HCT116 (cell line): Measurements from ENCODE around the gene ACER2. TPM values are rescaled to one million over a fixed set of nuclear protein-coding genes. Genes with fewer than 3 reads are reported as not detected.

Experiments used
- ATAC-seq: fragments of 200-7000 bp; cut with Tn5 transposase; 2 replicates; pipeline ENCODE4 v1.9.1; 2020; ENCODE audit warnings: mild to moderate bottlenecking, moderate library complexity
- BruUV-seq: library from RNA; stranded (reverse); fragments of 400-500 nt; replicated peaks from 2 replicates; lab custom pipeline; 2021; lab: Mats Ljungman, UMichigan
- CTCF ChIA-PET: fragments of 300-600 bp; sonication (Branson Sonifier 250); formaldehyde crosslinking; loops from one replicate; lab custom pipeline; 2021; ENCODE audit warnings: antibody characterized with exemption; lab: Charles Lee
- POLR2A ChIA-PET: fragments of 300-600, 350-600 bp; sonication (Branson Sonifier 250); formaldehyde crosslinking; loops from one replicate; lab custom pipeline; 2021; ENCODE audit warnings: antibody characterized with exemption; lab: Charles Lee
- RAD21 ChIA-PET, 2 experiments: fragments of 300-600 bp; sonication (Branson Sonifier 250); formaldehyde crosslinking; loops; one replicate each; lab custom pipeline; 2023; ENCODE audit warnings: low total read pairs in 2 of 2; ENCODE audit not compliant: uncharacterized antibody in 2 of 2, unreplicated experiment in 2 of 2, low non-redundant PET in 1 of 2; lab: Charles Lee
- DNase-seq: peaks from one replicate; pipeline ENCODE4 v3.0.0-alpha.2; 2010; ENCODE audit warnings: low read depth, low spot score
- H2AFZ ChIP-seq: fragments of 200-600 bp; shearing (Covaris generic), sonication (generic); 2 replicates; pipeline ENCODE4 v1.6.1; 2017; ENCODE audit warnings: low read depth, mixed run types, mixed read lengths, antibody characterized with exemption, low read length; ENCODE audit not compliant: poor library complexity, severe bottlenecking
- H3K27ac ChIP-seq: 2 replicates; pipeline ENCODE4 v1.5.1; 2012; ENCODE audit warnings: low read depth, low read length
- H3K27me3 ChIP-seq: fragments of 200-600 bp; sonication (generic); 2 replicates; pipeline ENCODE4 v1.6.1; 2016; ENCODE audit warnings: mixed run types, low read length, mixed read lengths; ENCODE audit not compliant: insufficient read depth
- H3K36me3 ChIP-seq, 2 experiments: fragments of 200-500 bp in 1 of 2; fragments of 200-600 bp in 1 of 2; sonication (Bioruptor generic) in 1 of 2; sonication (generic) in 1 of 2; 2 replicates each; pipeline versions ENCODE4 v1.5.1 to v1.6.1; 2014 to 2016; ENCODE audit warnings: low read length in 2 of 2, inconsistent platforms in 1 of 2, mixed read lengths in 1 of 2, mixed run types in 1 of 2; ENCODE audit not compliant: insufficient read depth in 2 of 2, control insufficient read depth in 1 of 2
- H3K4me1 ChIP-seq, 2 experiments: fragments of 200-600 bp in 1 of 2; sonication (generic) in 1 of 2; 2 replicates each; pipeline versions ENCODE4 v1.5.1 to v1.6.1; 2012 to 2017; ENCODE audit warnings: low read length in 2 of 2, inconsistent platforms in 1 of 2, mild to moderate bottlenecking in 1 of 2, mixed read lengths in 1 of 2, mixed run types in 1 of 2, moderate library complexity in 1 of 2; ENCODE audit not compliant: insufficient read depth in 2 of 2, control insufficient read depth in 1 of 2
- H3K4me2 ChIP-seq: fragments of 200-600 bp; sonication (generic); 2 replicates; pipeline ENCODE4 v1.6.1; 2017; ENCODE audit warnings: mixed run types, low read length, mixed read lengths
- H3K4me3 ChIP-seq, 2 experiments: fragments of 200-600 bp in 1 of 2; sonication (generic) in 1 of 2; replicated peaks in 1 of 2; 2 replicates each; pipeline ENCODE4 v1.5.1; 2011 to 2016; ENCODE audit warnings: low read length in 2 of 2, control low read depth in 1 of 2, low read depth in 1 of 2, mild to moderate bottlenecking in 1 of 2, mixed read lengths in 1 of 2, mixed run types in 1 of 2
- H3K79me2 ChIP-seq: fragments of 200-600 bp; sonication (generic); 2 replicates; pipeline ENCODE4 v1.6.1; 2017; ENCODE audit warnings: mild to moderate bottlenecking, mixed run types, low read length, moderate library complexity, mixed read lengths; ENCODE audit not compliant: insufficient read depth
- H3K9ac ChIP-seq: fragments of 200-600 bp; sonication (generic); 2 replicates; pipeline ENCODE4 v1.6.1; 2016; ENCODE audit warnings: low read length, mixed read lengths
- H3K9me2 ChIP-seq: fragments of 200-600 bp; sonication (generic), shearing (Covaris generic); 2 replicates; pipeline ENCODE4 v1.6.1; 2017; ENCODE audit warnings: mixed run types, mild to moderate bottlenecking, moderate library complexity; ENCODE audit not compliant: insufficient read depth
- H3K9me3 ChIP-seq, 2 experiments: fragments of 200-500 bp in 1 of 2; fragments of 200-600 bp in 1 of 2; sonication (Bioruptor generic) in 1 of 2; sonication (generic) in 1 of 2; 2 replicates each; pipeline ENCODE4 v1.6.1; 2014 to 2017; ENCODE audit warnings: low read length in 2 of 2, mixed read lengths in 2 of 2, inconsistent platforms in 1 of 2, low read depth in 1 of 2, mild to moderate bottlenecking in 1 of 2, mixed run types in 1 of 2, moderate library complexity in 1 of 2; ENCODE audit not compliant: control insufficient read depth in 1 of 2, insufficient read depth in 1 of 2
- H4K20me1 ChIP-seq: fragments of 200-600 bp; sonication (generic), shearing (Covaris generic); 2 replicates; pipeline ENCODE4 v1.6.1; 2017; ENCODE audit warnings: mixed run types, mild to moderate bottlenecking, moderate library complexity; ENCODE audit not compliant: insufficient read depth
- EGR1 ChIP-seq: IDR thresholded peaks from 2 replicates; pipeline ENCODE4 v1.6.1; 2012; ENCODE audit warnings: low read depth
- EZH2 ChIP-seq: fragments of 200-600 bp; sonication (generic); IDR thresholded peaks from 2 replicates; pipeline ENCODE4 v1.6.1; 2017; ENCODE audit warnings: antibody characterized with exemption, mixed run types
- JUND ChIP-seq: IDR thresholded peaks from 2 replicates; pipeline ENCODE4 v1.6.1; 2012
- POLR2AphosphoS5 ChIP-seq: IDR thresholded peaks from 2 replicates; pipeline ENCODE4 v1.6.1; 2011; ENCODE audit warnings: mild to moderate bottlenecking, low read depth, low read length, moderate library complexity
- SRF ChIP-seq: IDR thresholded peaks from 2 replicates; pipeline ENCODE4 v1.6.1; 2012; ENCODE audit warnings: low read depth
- ZBTB33 ChIP-seq: IDR thresholded peaks from 2 replicates; pipeline ENCODE4 v1.6.1; 2011; ENCODE audit warnings: mild to moderate bottlenecking, low read length, moderate library complexity; ENCODE audit not compliant: insufficient replicate concordance; ENCODE audit errors: extremely low read depth
- ZNF274 ChIP-seq: fragments of 200-500 bp; sonication (Bioruptor generic); IDR thresholded peaks from 2 replicates; pipeline ENCODE4 v1.6.1; 2014; ENCODE audit warnings: mild to moderate bottlenecking, low read depth, low read length, inconsistent platforms
- intact Hi-C: fragments of 100-400 bp; cut with micrococcal nuclease; formaldehyde crosslinking; loops from 2 replicates; pipeline ENCODE4 v1.10.0; 2022
- total RNA-seq: library from RNA; stranded (reverse); gene quantifications from one replicate; pipeline ENCODE4 v1.2.1, GENCODE V29; 2021; ENCODE audit not compliant: unreplicated experiment

Gene ACER2
- total RNA-seq, 1 experiment from 2014 or later: 4.3 TPM

GRCh38 chr9:19375538-19375937 lies 33.3 kb upstream of the ACER2 start:
- H3K36me3 ChIP-seq: peaks cover 48 to 58% of the 10 kb centered on the region in 2 experiments
- H3K27ac ChIP-seq: no peak overlapping the region; the same call in 1 of the 2 replicates
- H3K27me3 ChIP-seq: no peaks in the 10 kb centered on the region
- peaks cover 24% of the 10 kb centered on the region for H4K20me1 ChIP-seq
- H3K9me3 ChIP-seq: no peaks in the 10 kb centered on the region
- no peak overlapping the region for H2AFZ ChIP-seq
- POLR2A ChIA-PET: interaction anchor here (1.2 kb wide), 3 partner anchors 9 to 33 kb away, joined by 3 to 5 read pairs (median 3); partner anchors contain the start of gene ACER2
- peaks cover 2 to 12% of the 10 kb centered on the region in 2 experiments; a peak in 2 of 4 replicates for H3K4me1 ChIP-seq
- BruUV-seq: no TSS peak
- TF ChIP-seq JUND: no peak; the same call in 1 of the 2 replicates
- TF ChIP-seq EGR1: no peak
- TF ChIP-seq ZNF274: no peak
- no peak for TF ChIP-seq ZBTB33
- no peak for TF ChIP-seq SRF
- no peak for TF ChIP-seq EZH2
- RAD21 ChIA-PET: interaction anchor here in 1 of 2 experiments (0.6 kb wide), 1 partner anchor 119 kb away, joined by 5 read pairs; no protein-coding TSS in a partner anchor
- ATAC-seq (no peak), DNase-seq (no peak)
- H3K4me3 ChIP-seq: no peak overlapping the region
- CTCF ChIA-PET: no interaction called here
- no peak overlapping the region for H3K4me2 ChIP-seq
- intact Hi-C loops: no loop called here
- no peak overlapping the region for H3K9ac ChIP-seq
- H3K9me2 ChIP-seq: no peaks in the 10 kb centered on the region
- H3K79me2 ChIP-seq: peaks cover 34% of the 10 kb centered on the region

GRCh38 chr9:19376931-19377330 lies 31.9 kb upstream of the ACER2 start:
- peaks cover 44% of the 10 kb centered on the region for H3K79me2 ChIP-seq
- H3K9me2 ChIP-seq: no peaks in the 10 kb centered on the region
- ChIA-PET RAD21 (no interaction called here), CTCF (interaction anchor here (0.6 kb wide), 1 partner anchor 140 kb away, joined by 3 read pairs; no protein-coding TSS in a partner anchor), POLR2A (no interaction called here)
- ATAC-seq: no peak
- H3K36me3 ChIP-seq: peaks cover 48 to 58% of the 10 kb centered on the region in 2 experiments
- H3K9ac ChIP-seq: no peak overlapping the region
- peaks cover 24% of the 10 kb centered on the region for H4K20me1 ChIP-seq
- BruUV-seq: no TSS peak
- no peak for DNase-seq
- no peaks in the 10 kb centered on the region for H3K27me3 ChIP-seq
- H3K4me3 ChIP-seq: no peak overlapping the region
- no peaks in the 10 kb centered on the region for H3K9me3 ChIP-seq
- no peak overlapping the region for H2AFZ ChIP-seq
- no peak overlapping the region for H3K4me2 ChIP-seq
- H3K4me1 ChIP-seq: peaks cover 9 to 18% of the 10 kb centered on the region in 2 experiments
- H3K27ac ChIP-seq: peak overlapping the region; percentile 11; the same call in 1 of the 2 replicates
- TF ChIP-seq POLR2AphosphoS5 (0 out of 2 replicates have a peak, but pooled peaks have one; percentile 13), EGR1 (no peak)
- TF ChIP-seq, all 23 proteins: peak for 1
- intact Hi-C loops: no loop called here
